H1 (cell line): ENCODE measurements around the gene RHCG. TPM values are rescaled to one million over a fixed set of nuclear protein-coding genes. Genes with fewer than 3 reads are reported as not detected.

Experiments
- CTCF ChIA-PET: fragments of 300-600 bp; sonication (Branson Sonifier 250); formaldehyde crosslinking; loops from one replicate; lab custom pipeline; 2021; ENCODE audit not compliant: partially characterized antibody; lab: Charles Lee
- POLR2A ChIA-PET: fragments of 300-600 bp; sonication (Branson Sonifier 250); formaldehyde crosslinking; loops from one replicate; lab custom pipeline; 2021; ENCODE audit warnings: inconsistent platforms; ENCODE audit not compliant: partially characterized antibody; lab: Charles Lee
- DNase-seq, 2 experiments: peaks; one replicate each; pipeline versions ENCODE4 v3.0.0 to v3.0.0-alpha.2; 2010 to 2022; ENCODE audit warnings: low spot score in 2 of 2, low read depth in 1 of 2, mixed read lengths in 1 of 2
- FAIRE-seq: peaks from 2 replicates; lab custom pipeline; 2011; peaks lifted over from hg19 to GRCh38; lab: Jason Lieb, UNC
- H2AFZ ChIP-seq: 2 replicates; pipeline ENCODE4 v1.8.1; 2012; ENCODE audit warnings: low read length, inconsistent platforms
- H2AK5ac ChIP-seq: 2 replicates; pipeline ENCODE4 v1.6.1; 2013; ENCODE audit warnings: low read depth, low read length
- H2BK120ac ChIP-seq: replicated peaks from 2 replicates; pipeline ENCODE3; 2013; ENCODE audit warnings: low read depth, low read length, inconsistent platforms
- H2BK12ac ChIP-seq: 2 replicates; pipeline ENCODE4 v1.6.1; 2013; ENCODE audit warnings: low read depth, low read length
- H2BK15ac ChIP-seq: 2 replicates; pipeline ENCODE4 v1.6.1; 2013; ENCODE audit warnings: low read length
- H2BK20ac ChIP-seq: 2 replicates; pipeline ENCODE4 v1.6.1; 2013; ENCODE audit warnings: low read length
- H2BK5ac ChIP-seq: 2 replicates; pipeline ENCODE4 v1.6.1; 2013; ENCODE audit warnings: low read depth, low read length
- H3K14ac ChIP-seq: 2 replicates; pipeline ENCODE4 v1.6.1; 2013; ENCODE audit warnings: inconsistent platforms; ENCODE audit not compliant: insufficient read length
- H3K18ac ChIP-seq: 2 replicates; pipeline ENCODE4 v1.6.1; 2013; ENCODE audit warnings: low read length; ENCODE audit errors: extremely low read depth
- H3K23ac ChIP-seq: 2 replicates; pipeline ENCODE4 v1.6.1; 2013; ENCODE audit warnings: inconsistent platforms; ENCODE audit not compliant: insufficient read length
- H3K23me2 ChIP-seq: 2 replicates; pipeline ENCODE4 v1.6.1; 2013; ENCODE audit warnings: low read depth, low read length
- H3K27ac ChIP-seq: 2 replicates; pipeline ENCODE4 v1.6.1; 2011; ENCODE audit warnings: low read depth, low read length, inconsistent platforms
- H3K27me3 ChIP-seq, 4 experiments: replicated peaks in 1 of 4; 1 replicate in 1 of 4; 2 replicates in 3 of 4; pipeline versions ENCODE4 v1.6.1 to v1.8.1; 2011 to 2013; ENCODE audit warnings: low read length in 3 of 4, mild to moderate bottlenecking in 3 of 4, inconsistent platforms in 2 of 4, mixed read lengths in 2 of 4, moderate library complexity in 1 of 4; ENCODE audit not compliant: control insufficient read depth in 3 of 4, insufficient read depth in 3 of 4; ENCODE audit errors: extremely low read depth in 1 of 4
- H3K36me3 ChIP-seq, 4 experiments: 2 replicates each; pipeline versions ENCODE4 v1.6.1 to v1.8.1; 2011 to 2013; ENCODE audit warnings: mild to moderate bottlenecking in 4 of 4, low read length in 3 of 4, moderate library complexity in 2 of 4, control low read depth in 1 of 4, inconsistent platforms in 1 of 4; ENCODE audit not compliant: insufficient read depth in 4 of 4, control insufficient read depth in 2 of 4
- H3K4ac ChIP-seq: replicated peaks from 2 replicates; pipeline ENCODE3; 2013; ENCODE audit warnings: low read length, low read depth, mixed read lengths, inconsistent platforms; ENCODE audit not compliant: insufficient read length
- H3K4me1 ChIP-seq, 4 experiments: replicated peaks in 1 of 4; 1 replicate in 1 of 4; 2 replicates in 3 of 4; pipeline versions ENCODE4 v1.6.1 to v1.8.1; 2011 to 2013; ENCODE audit warnings: low read length in 3 of 4, inconsistent platforms in 2 of 4, mixed read lengths in 1 of 4; ENCODE audit not compliant: insufficient read depth in 4 of 4, control insufficient read depth in 3 of 4
- H3K4me2 ChIP-seq, 2 experiments: 2 replicates each; pipeline versions ENCODE4 v1.6.1 to v1.8.1; 2011 to 2013; ENCODE audit warnings: low read depth in 2 of 2, low read length in 2 of 2, control low read depth in 1 of 2, inconsistent platforms in 1 of 2, mild to moderate bottlenecking in 1 of 2; ENCODE audit not compliant: insufficient read depth in 1 of 2
- H3K4me3 ChIP-seq, 4 experiments: fragments of 200-600, 300-600 bp in 1 of 4; sonication (generic), shearing (Covaris generic), sonication (Bioruptor Twin) in 1 of 4; 2 replicates each; pipeline versions ENCODE4 v1.5.1 to v1.8.1; 2011 to 2016; ENCODE audit warnings: low read length in 4 of 4, low read depth in 3 of 4, control low read depth in 2 of 4, inconsistent platforms in 2 of 4, mild to moderate bottlenecking in 2 of 4, mixed read lengths in 1 of 4, moderate library complexity in 1 of 4; ENCODE audit not compliant: insufficient read depth in 2 of 4; ENCODE audit errors: extremely low read depth in 1 of 4
- H3K56ac ChIP-seq: replicated peaks from 2 replicates; pipeline ENCODE3; 2013; ENCODE audit warnings: low read depth, mild to moderate bottlenecking, mixed read lengths, low read length, inconsistent platforms; ENCODE audit not compliant: insufficient read length
- H3K79me1 ChIP-seq: 2 replicates; pipeline ENCODE4 v1.6.1; 2013; ENCODE audit warnings: low read depth, low read length, control low read depth
- H3K79me2 ChIP-seq, 2 experiments: 2 replicates each; pipeline versions ENCODE4 v1.6.1 to v1.8.1; 2012 to 2013; ENCODE audit warnings: low read length in 2 of 2, mild to moderate bottlenecking in 2 of 2, inconsistent platforms in 1 of 2; ENCODE audit not compliant: insufficient read depth in 2 of 2, control insufficient read depth in 1 of 2
- H3K9ac ChIP-seq, 4 experiments: replicated peaks in 1 of 4; 1 replicate in 1 of 4; 2 replicates in 3 of 4; pipeline versions ENCODE4 v1.6.1 to v1.8.1; 2011 to 2013; ENCODE audit warnings: low read depth in 3 of 4, low read length in 3 of 4, control low read depth in 2 of 4, mild to moderate bottlenecking in 2 of 4, moderate library complexity in 2 of 4, inconsistent platforms in 1 of 4; ENCODE audit errors: extremely low read depth in 1 of 4
- H3K9me3 ChIP-seq, 2 experiments: 2 replicates each; pipeline versions ENCODE4 v1.6.1 to v1.8.1; 2012 to 2013; ENCODE audit warnings: mild to moderate bottlenecking in 2 of 2, moderate library complexity in 2 of 2, control low read depth in 1 of 2, inconsistent platforms in 1 of 2, low read depth in 1 of 2, low read length in 1 of 2, mixed read lengths in 1 of 2; ENCODE audit not compliant: insufficient read depth in 2 of 2
- H4K20me1 ChIP-seq, 2 experiments: replicated peaks in 1 of 2; 2 replicates each; pipeline versions ENCODE3 to v1.8.1; 2011 to 2013; ENCODE audit warnings: inconsistent platforms in 2 of 2, low read length in 2 of 2, mild to moderate bottlenecking in 1 of 2; ENCODE audit not compliant: insufficient read depth in 2 of 2, control insufficient read depth in 1 of 2
- H4K5ac ChIP-seq: 2 replicates; pipeline ENCODE4 v1.6.1; 2013; ENCODE audit warnings: low read length, low read depth, mixed read lengths, inconsistent platforms; ENCODE audit not compliant: insufficient read length
- H4K8ac ChIP-seq: 2 replicates; pipeline ENCODE4 v1.8.0; 2013; ENCODE audit warnings: mild to moderate bottlenecking, moderate library complexity, low read length, inconsistent platforms; ENCODE audit not compliant: insufficient read depth; ENCODE audit errors: extremely low read depth
- H4K91ac ChIP-seq: replicated peaks from 2 replicates; pipeline ENCODE3; 2013; ENCODE audit warnings: low read length, mixed read lengths, inconsistent platforms; ENCODE audit not compliant: insufficient read length
- CHD2 ChIP-seq: IDR thresholded peaks from 2 replicates; pipeline ENCODE4 v1.6.1; 2012; ENCODE audit warnings: low read length, improper control_type of control experiment
- PHF8 ChIP-seq: fragments of 200-600 bp; sonication (generic); conservative IDR thresholded peaks from 2 replicates; pipeline ENCODE4 v1.7.1; 2012; ENCODE audit warnings: low read depth, mild to moderate bottlenecking, inconsistent platforms, low read length, moderate library complexity
- WGBS, 2 experiments: shearing (Covaris generic) in 1 of 2; methylation state at CpG; one replicate each; pipeline versions ENCODE4 v1.1.6 to v1.1.7; 2013 to 2015; ENCODE audit warnings: low lambda C conversion rate in 2 of 2, mixed read lengths in 2 of 2, inconsistent platforms in 1 of 2, low coverage in 1 of 2, missing lambda C conversion rate in 1 of 2; ENCODE audit not compliant: insufficient replicate concordance in 2 of 2, insufficient coverage in 1 of 2, insufficient read length in 1 of 2; ENCODE audit errors: extremely low coverage in 1 of 2, missing lambda C conversion rate in 1 of 2; 5-methylcytosine and 5-hydroxymethylcytosine counted together
- polyA plus RNA-seq, 7 experiments: library from polyadenylated mRNA; depleted of rRNA in 3 of 7; stranded (reverse) in 5 of 7; unstranded in 2 of 7; fragments of >200 nt in 5 of 7; fragments of 200-250 nt in 2 of 7; gene quantifications; 1 replicate in 5 of 7; 2 replicates in 1 of 7; 4 replicates in 1 of 7; pipeline versions ENCODE4 v1.2.1 to v1.2.3, GENCODE V29; 2011 to 2013; ENCODE audit warnings: missing spikeins in 2 of 7, mixed read lengths in 2 of 7
- total RNA-seq: library from RNA; stranded (reverse); fragmentation: NEBNext Ultra II Directional; extraction: Animal tissue kit (Norgen Biotek cat#: 25700); gene quantifications from 2 replicates; pipeline ENCODE4 v1.2.1, GENCODE V29; 2021

The RHCG gene
- total and polyA plus RNA-seq, 2 of the 8 experiments (the other 6 are each of a cell fraction or from before 2014, with no cell fraction given), result 0.68 TPM; not detected in 1

DNA sequence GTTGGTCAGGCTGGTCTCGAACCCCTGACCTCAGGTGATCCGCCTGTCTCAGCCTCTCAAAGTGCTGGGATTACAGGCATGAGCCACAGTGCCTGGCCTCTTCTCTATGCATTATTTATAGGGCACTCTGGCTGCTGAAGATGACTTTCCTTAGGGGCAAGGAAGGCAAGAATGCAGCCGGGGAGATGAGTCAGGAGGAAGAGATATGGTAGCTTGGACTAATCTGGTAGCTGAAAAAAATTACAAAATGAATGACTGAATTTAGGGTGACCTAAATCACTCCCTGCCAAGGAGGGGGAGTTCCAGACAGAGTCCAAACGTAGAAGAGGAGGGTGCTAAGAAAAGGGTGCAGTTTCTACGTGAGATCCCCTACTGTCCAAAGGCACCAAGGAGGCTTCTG, 14.2 kb downstream of the RHCG start:
- Histone ChIP-seq H3K27me3 (peaks cover 0 to 4% (median 3%) of the 10 kb centered on the region in 4 experiments; a peak in 4 of 7 replicates), H2BK120ac (no peak overlapping the region), H3K79me1 (no peaks in the 10 kb centered on the region), H4K20me1 (no peaks in the 10 kb centered on the region), H2AFZ (no peak overlapping the region), H3K56ac (no peak overlapping the region), H3K27ac (no peak overlapping the region), H2BK15ac (no peak overlapping the region), H3K23me2 (peaks cover 3% of the 10 kb centered on the region; the same call in 1 of the 2 replicates), H3K18ac (no peak overlapping the region), H3K79me2 (no peaks in the 10 kb centered on the region), H3K14ac (no peak overlapping the region), H3K36me3 (no peaks in the 10 kb centered on the region), H3K4me1 (peaks cover 0 to 7% (median 0%) of the 10 kb centered on the region in 4 experiments; a peak in 3 of 7 replicates), H4K5ac (no peak overlapping the region), H3K4ac (no peak overlapping the region), H2BK5ac (no peak overlapping the region), H4K91ac (no peak overlapping the region)
- no peak for DNase-seq
- WGBS, 2 experiments, result 82% methylated on average over 5 of the region's 5 CpGs; no CpG with 5 or more reads in 1 of the 2 experiments
- CTCF ChIA-PET, result interaction anchor here (1.4 to 17.0 kb wide), 7 partner anchors 10 to 125 kb away, joined by 3 to 518 read pairs (median 27); partner anchors contain the start of gene RHCG
- TF ChIP-seq PHF8, result no peak
- TF ChIP-seq CHD2, result no peak
- TF ChIP-seq, all 59 proteins: peak for 0
- no peak overlapping the region for H2AK5ac ChIP-seq
- H3K4me2 ChIP-seq, result no peak overlapping the region
- H3K9ac ChIP-seq, result no peak overlapping the region
- H2BK12ac ChIP-seq, result no peak overlapping the region
- no peak overlapping the region for H3K4me3 ChIP-seq
- no peak overlapping the region for H3K23ac ChIP-seq
- POLR2A ChIA-PET, result no interaction called here
- FAIRE-seq, result no peak
- no peak overlapping the region for H2BK20ac ChIP-seq
- H3K9me3 ChIP-seq, result no peaks in the 10 kb centered on the region
- no peak overlapping the region for H4K8ac ChIP-seq
